HK-2 (cell line): ENCODE results near the gene XPO5.

Experiments
- DNase-seq: peaks from one replicate; pipeline ENCODE4 v3.0.0-alpha.2; 2018; ENCODE audit not compliant: unreplicated experiment

The XPO5 gene

DNA sequence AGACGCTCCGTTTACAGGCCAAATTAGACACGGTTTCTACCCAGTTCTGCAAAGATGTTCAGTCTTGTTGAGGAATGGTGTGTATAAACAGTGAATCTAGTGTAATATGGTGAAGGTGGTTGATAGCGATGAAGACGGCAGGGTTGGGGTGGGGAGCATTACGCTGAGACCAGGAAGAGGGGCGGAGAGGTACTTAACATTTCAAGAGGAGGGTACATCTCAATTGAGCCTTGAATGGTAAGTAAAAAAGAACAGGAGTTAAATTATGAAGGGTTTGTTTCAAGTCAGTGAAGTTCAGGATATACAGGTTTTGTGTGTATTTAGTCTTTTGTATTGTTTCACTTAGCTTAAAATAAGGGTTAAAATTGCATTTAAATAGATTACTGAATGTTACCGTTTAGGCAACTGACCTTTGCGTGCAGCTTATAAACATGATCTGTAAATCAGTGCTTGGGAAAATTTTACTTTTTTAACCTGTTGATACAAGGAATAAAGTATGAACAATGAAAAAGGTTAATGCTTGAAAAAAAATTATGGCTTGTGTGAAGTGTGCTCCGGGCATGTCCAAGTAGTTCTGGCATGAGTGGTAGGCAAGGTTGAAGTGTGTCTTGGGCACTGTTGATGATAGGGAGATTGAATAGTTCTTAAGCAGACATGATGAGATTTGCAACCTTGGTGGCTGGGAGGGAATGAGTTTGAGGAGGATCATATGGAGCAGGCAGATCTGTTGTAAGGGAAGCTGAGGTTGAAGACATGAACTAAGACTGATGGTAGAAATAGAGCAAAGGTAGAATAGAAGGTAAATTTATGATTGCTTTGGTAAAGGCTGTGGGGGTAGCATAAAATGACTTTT, 58.1 kb downstream of the XPO5 start:
- DNase-seq: no peak

GRCh38 chr6:43516697-43517504, 58.9 kb downstream of the XPO5 start, which contains the start of the genes POLR1C and YIPF3:
Gene POLR1C (plus strand): TSS chr6:43517089. CDS start chr6:43517110, 21 bp downstream.
Gene YIPF3 (minus strand): TSS chr6:43516926. CDS start chr6:43516807, 119 bp downstream.
- peak; percentile 96 for DNase-seq

- no peak for DNase-seq
Observed at GRCh38 chr6:43516367-43516696, 59.5 kb downstream of the XPO5 start.

- no peak for DNase-seq
Observed at GRCh38 chr6:43515808-43516207, 60.0 kb downstream of the XPO5 start.

- no peak for DNase-seq
Observed at GRCh38 chr6:43511824-43512415, 63.9 kb downstream of the XPO5 start.

GRCh38 chr6:43510827-43511163, 65.0 kb downstream of the XPO5 start:
- no peak for DNase-seq

DNA sequence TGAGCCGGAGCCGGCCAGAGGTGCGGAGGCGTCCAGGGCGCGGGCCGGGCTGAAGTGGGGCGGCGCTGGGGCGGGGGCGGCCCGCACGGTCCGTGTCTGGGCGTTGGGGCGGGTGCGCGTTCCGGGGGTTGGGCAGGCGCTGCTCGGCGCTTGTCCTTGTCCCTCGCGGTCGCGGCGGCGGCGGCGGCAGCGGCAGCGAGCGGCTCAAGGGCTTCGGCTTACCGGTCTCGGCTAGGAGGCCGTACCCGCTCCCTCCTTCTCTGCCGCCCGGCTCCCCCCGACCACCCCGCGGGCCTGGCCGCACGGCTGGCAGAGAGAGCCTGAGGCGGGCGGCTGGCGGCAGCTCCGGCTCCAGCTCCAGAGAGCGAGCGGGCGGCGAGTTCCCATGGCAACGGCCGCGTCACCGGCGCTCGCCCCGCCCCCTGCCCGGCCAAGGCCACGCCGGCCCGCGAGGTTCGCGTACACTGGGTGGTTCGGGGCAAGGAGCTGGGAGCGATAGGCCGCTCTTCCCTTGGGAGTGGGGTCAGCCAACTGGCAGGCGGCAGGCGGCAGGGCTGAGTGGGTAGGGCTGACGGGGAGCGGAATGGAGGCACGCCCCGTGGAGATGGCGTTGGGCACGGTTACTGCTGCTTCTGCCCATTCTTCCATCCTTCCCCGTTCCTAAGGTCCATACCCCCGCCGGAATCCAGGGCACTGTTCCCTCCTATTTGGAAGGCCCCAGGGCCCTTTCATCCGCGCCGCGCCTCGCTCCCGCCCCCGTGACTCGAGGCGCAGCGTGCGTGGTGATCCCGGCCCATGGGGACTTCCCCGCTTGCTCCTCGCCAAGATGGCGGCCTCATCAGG, 65.6 kb downstream of the XPO5 start, which contains the start of gene LRRC73:
Gene LRRC73, minus strand, starts transcription at position 363 of the 843 bp plus-strand sequence. CDS start 561 bp downstream, outside the sequence.
- DNase-seq: peak; percentile 81

GRCh38 chr6:43509142-43509983, 66.5 kb downstream of the XPO5 start:
- peak; percentile 21 for DNase-seq

- no peak for DNase-seq
Observed at GRCh38 chr6:43508481-43509141, 67.2 kb downstream of the XPO5 start.

GRCh38 chr6:43506667-43507471, 69.0 kb downstream of the XPO5 start:
- peak; percentile 85 for DNase-seq

GRCh38 chr6:43506171-43506570, 69.7 kb downstream of the XPO5 start:
- DNase-seq: no peak

GRCh38 chr6:43505718-43506117, 70.1 kb downstream of the XPO5 start:
- DNase-seq: no peak

DNA sequence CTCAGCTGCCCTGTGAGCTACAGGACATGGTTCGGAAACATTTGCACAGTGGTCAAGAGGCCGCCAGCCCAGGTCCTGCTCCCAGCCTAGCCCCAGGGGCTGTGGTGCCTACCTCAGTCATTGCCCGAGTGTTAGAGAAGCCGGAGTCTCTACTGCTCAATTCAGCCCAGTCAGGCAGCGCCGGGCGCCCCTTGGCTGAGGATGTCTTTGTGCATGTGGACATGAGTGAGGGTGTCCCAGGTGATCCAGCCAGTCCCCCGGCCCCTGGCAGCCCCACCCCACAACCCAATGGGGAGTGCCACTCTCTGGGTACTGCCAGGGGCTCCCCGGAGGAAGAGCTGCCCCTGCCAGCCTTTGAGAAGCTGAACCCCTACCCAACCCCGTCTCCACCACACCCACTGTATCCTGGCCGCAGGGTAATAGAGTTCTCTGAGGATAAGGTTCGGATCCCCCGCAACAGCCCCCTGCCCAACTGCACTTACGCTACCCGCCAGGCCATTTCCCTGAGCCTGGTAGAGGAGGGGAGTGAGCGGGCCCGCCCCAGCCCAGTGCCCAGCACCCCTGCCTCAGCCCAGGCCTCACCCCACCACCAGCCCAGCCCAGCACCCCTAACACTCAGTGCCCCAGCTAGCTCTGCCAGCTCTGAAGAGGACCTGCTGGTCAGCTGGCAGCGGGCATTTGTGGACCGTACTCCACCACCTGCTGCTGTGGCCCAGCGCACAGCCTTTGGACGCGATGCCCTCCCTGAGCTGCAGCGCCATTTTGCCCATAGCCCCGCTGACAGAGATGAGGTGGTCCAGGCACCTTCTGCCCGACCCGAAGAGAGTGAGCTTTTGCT, 70.9 kb downstream of the XPO5 start:
- DNase-seq: no peak

DNA sequence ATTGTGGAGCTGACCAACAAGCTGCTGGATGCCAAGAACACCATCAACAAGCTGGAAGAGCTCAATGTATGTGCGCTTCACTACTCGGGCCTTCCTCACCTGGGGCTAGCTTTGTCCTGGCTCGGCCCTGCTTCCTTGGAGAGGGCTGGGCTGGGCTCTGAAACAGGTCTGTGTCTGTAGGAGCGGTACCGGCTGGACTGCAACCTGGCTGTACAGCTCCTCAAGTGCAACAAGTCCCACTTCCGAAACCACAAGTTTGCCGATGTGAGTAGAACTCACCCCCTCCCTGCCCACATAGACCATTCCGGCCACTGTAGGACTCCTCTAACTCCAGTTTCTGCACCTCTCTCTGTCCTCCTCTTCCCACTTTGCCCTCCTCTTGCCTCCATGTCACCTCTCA, 72.4 kb downstream of the XPO5 start:
- DNase-seq: no peak

DNA sequence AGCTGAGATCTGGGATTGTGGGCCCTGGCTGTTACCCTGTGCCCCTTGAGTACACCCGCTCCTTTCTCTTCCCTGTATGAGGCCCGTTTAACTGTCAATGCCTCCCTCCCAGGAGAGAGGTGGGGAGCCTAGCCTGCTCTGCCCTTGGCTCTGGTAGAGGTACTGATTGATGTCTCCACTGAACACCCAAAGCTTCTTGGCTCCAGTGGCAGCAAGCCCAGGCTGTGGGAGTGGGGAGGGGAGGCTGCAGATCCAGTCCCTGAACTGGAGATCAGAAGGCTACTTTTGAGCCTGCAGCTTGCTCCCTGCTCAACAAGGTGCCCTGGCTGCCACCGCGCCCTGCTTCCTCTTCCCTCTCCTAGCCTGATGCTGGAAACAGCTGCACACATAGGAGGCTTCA, 73.2 kb downstream of the XPO5 start:
- no peak for DNase-seq

- DNase-seq: no peak
Observed at GRCh38 chr6:43500921-43501320, 74.9 kb downstream of the XPO5 start.

DNA sequence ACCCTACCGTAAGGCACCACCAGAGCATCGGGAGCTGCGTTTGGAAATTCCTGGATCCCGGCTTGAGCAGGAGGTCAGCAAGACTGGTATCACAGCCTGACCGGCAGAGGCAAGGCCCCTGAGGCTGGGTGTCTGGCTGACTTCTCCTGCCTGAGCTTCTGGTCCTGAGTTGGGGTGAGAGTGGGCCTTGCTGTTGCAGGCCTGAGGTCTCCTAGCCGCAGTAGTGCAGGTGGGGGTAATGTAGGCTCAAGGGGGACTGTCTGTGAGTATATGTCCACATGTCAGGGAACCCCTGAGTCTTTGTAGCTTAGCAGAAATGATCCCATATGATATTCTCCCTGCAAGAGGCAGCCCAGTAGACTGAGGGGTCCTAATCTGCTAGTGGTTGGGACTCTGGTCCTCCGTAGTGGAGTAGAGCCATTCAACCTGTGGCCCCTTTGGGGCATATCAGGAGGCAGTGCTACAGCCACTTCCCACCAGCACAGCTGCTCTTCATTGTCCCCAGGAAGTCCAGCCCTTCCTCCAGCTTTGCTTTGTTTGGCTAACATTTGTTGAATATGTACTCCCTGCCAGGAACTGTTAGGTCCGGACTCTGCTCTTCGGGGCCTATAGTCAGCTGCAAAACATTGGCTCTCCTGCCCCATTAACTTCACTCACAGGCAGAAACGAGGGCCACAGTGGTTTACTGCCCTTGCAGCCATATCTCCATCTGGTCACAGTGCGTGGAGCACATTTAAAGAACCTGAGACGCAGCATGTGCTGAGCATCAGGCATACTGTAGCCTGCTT, 76.6 kb downstream of the XPO5 start:
- no peak for DNase-seq
